GM18526 (cell line): ENCODE results near the gene ATF3.

ENCODE experiments used
- POLR2A ChIP-seq: IDR thresholded peaks from 3 replicates; pipeline ENCODE4 v1.6.1; 2011; ENCODE audit not compliant: insufficient read length; ENCODE audit errors: extremely low read depth

ATF3 gene

GRCh38 chr1:212625781-212626450 lies 17.4 kb downstream of the ATF3 start:
- no peak for TF ChIP-seq POLR2A

- TF ChIP-seq POLR2A = no peak
Measured at GRCh38 chr1:212628046-212628445, 19.5 kb downstream of the ATF3 start.

- no peak for TF ChIP-seq POLR2A
Measured at GRCh38 chr1:212628813-212629415, 20.4 kb downstream of the ATF3 start.

- TF ChIP-seq POLR2A = no peak
Measured at GRCh38 chr1:212629450-212630157, 21.0 kb downstream of the ATF3 start.

- no peak for TF ChIP-seq POLR2A
Measured at GRCh38 chr1:212630158-212630900, 21.8 kb downstream of the ATF3 start.

GRCh38 chr1:212633161-212633560 lies 24.6 kb downstream of the ATF3 start:
- no peak for TF ChIP-seq POLR2A

GRCh38 chr1:212634252-212634651 lies 25.7 kb downstream of the ATF3 start:
- no peak for TF ChIP-seq POLR2A

GRCh38 chr1:212635141-212635631 lies 26.6 kb downstream of the ATF3 start:
- no peak for TF ChIP-seq POLR2A

GRCh38 chr1:212637902-212638301 lies 29.3 kb downstream of the ATF3 start:
- TF ChIP-seq POLR2A = no peak

- TF ChIP-seq POLR2A = no peak
Measured at GRCh38 chr1:212638492-212639151, 30.1 kb downstream of the ATF3 start.

GRCh38 chr1:212640223-212640878 lies 31.8 kb downstream of the ATF3 start:
- TF ChIP-seq POLR2A = no peak

GRCh38 chr1:212641956-212642355 lies 33.4 kb downstream of the ATF3 start:
- TF ChIP-seq POLR2A = no peak

- TF ChIP-seq POLR2A = no peak
Measured at GRCh38 chr1:212643877-212644276, 35.3 kb downstream of the ATF3 start.

GRCh38 chr1:212644866-212645545 lies 36.4 kb downstream of the ATF3 start:
- no peak for TF ChIP-seq POLR2A
